ENCODE results near the gene APOO. TPM values are rescaled to one million over a fixed set of nuclear protein-coding genes. Genes with fewer than 3 reads are reported as not detected.
A peak's percentile ranks its signal among the peaks of the same experiment; 100 is the strongest.
"Not testable (repeated sequence)": the region's sequence is repeated elsewhere in the genome, so short reads cannot be mapped to it uniquely, and the experiment has no call there.

Gene APOO
- total RNA-seq, 2 donors from 2014 or later, result 16.6 to 24.4 TPM

DNA sequence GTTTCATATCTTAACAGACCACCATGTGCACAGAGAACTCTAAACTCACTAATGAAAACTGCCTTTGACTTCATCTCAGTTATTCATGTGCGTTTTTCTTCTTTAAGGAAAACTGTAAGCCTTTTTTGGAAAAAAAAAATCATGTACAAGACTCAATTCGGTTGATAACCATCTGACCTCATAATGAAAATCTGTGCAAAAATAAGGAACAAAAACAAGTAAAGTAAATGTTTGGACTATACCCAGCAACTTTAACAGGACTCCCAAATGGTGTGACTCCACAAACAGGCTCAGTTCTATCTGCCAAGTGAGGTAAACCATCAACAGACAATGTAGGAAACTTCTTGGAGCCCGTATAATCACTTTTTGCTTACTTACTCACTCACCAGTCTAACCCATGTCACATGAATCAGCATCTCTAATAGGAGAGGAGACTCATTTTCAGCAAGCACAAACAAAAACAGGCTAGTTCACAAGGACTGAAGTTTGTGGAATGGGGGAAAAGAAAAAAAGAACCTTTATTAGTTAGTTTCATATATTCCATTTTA is 9.3 kb downstream of the APOO start:
- no peak overlapping the region for H3K27ac Mint-ChIP-seq
- H3K36me3 Mint-ChIP-seq (ENCODE audit: insufficient read depth in 2 of 2), result no peaks in the 10 kb centered on the region
- H3K4me3 Mint-ChIP-seq, result no peak overlapping the region
- H3K9me3 Mint-ChIP-seq, result no peaks in the 10 kb centered on the region
- no peak for DNase-seq
- no peak for ATAC-seq (replicated peaks in 1 of 2)
- peaks cover 6% of the 10 kb centered on the region for H3K4me1 Mint-ChIP-seq (ENCODE audit: low read depth)
- peaks cover 14% of the 10 kb centered on the region for H3K27me3 Mint-ChIP-seq (ENCODE audit: low read depth)

DNA sequence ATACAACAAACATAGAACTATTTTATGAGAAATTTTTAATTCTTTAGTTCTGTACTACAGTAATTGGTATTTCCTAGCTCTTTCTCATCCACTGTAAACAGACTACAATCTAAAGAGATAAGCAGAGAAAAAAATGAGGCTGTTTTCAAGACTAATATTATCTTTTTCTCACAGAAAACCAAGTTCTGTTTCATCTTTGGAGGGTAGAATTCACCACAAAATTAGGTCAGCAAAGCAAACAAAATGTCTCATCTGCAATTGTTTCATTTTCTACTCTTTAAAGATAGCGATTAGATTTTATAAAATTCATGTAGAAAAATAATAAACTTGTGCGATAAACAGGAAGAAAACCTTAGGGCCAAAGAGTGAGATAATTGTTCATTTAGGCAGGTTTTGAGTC is 10.8 kb downstream of the APOO start:
- H3K4me3 Mint-ChIP-seq, result no peak overlapping the region
- H3K36me3 Mint-ChIP-seq (ENCODE audit: insufficient read depth in 2 of 2), result no peaks in the 10 kb centered on the region
- H3K27ac Mint-ChIP-seq, result no peak overlapping the region
- H3K4me1 Mint-ChIP-seq (ENCODE audit: low read depth), result peaks cover 6% of the 10 kb centered on the region
- H3K9me3 Mint-ChIP-seq, result no peaks in the 10 kb centered on the region
- DNase-seq (no peak), ATAC-seq (replicated peaks in 1 of 2) (no peak)
- peaks cover 14% of the 10 kb centered on the region for H3K27me3 Mint-ChIP-seq (ENCODE audit: low read depth)

DNA sequence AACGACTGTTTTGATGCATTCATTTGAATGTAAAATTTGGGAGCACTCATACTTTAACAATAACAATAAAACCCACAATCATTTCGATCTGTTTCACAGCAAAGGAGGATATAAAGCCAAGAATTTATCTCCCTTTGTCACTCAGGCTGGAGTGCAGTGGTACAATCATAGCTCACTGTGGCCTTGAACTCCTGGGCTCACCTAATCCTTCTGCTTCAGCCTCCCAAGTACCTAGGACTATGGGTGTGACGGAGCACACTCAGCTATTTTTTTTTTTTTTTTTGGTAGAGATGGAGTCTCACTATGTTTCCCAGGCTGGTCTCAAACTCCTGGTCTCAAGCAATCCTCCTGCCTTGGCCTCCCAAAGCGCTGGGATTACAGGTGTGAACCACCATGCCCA is 11.2 kb downstream of the APOO start:
- H3K36me3 Mint-ChIP-seq (ENCODE audit: insufficient read depth in 2 of 2); H3K27ac Mint-ChIP-seq; H3K9me3 Mint-ChIP-seq; ATAC-seq (replicated peaks in 1 of 2); H3K4me3 Mint-ChIP-seq; DNase-seq; H3K4me1 Mint-ChIP-seq (ENCODE audit: low read depth): not testable (repeated sequence)
- peaks cover 14% of the 10 kb centered on the region for H3K27me3 Mint-ChIP-seq (ENCODE audit: low read depth)

DNA sequence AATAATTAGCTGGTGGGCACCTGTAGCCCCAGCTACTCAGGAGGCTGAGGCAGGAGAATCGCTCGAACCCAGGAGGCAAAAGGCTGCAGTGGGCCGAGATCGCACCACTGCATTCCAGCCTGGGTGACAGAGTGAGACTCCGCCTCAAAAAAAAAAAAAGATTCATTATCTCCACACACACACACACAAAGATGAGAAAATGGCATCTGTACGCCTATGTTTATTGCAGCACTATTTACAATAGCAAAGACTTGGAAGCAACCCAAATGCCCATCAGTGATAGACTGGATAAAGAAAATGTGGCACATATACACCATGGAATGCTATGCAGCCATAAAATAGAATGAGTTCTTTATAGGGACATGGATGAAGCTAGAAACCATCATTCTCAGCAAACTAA is 12.7 kb downstream of the APOO start:
- ATAC-seq (replicated peaks in 1 of 2); H3K36me3 Mint-ChIP-seq (ENCODE audit: insufficient read depth in 2 of 2); H3K4me3 Mint-ChIP-seq; DNase-seq; H3K4me1 Mint-ChIP-seq (ENCODE audit: low read depth); H3K27ac Mint-ChIP-seq; H3K9me3 Mint-ChIP-seq: not testable (repeated sequence)
- peaks cover 21% of the 10 kb centered on the region for H3K27me3 Mint-ChIP-seq (ENCODE audit: low read depth)

DNA sequence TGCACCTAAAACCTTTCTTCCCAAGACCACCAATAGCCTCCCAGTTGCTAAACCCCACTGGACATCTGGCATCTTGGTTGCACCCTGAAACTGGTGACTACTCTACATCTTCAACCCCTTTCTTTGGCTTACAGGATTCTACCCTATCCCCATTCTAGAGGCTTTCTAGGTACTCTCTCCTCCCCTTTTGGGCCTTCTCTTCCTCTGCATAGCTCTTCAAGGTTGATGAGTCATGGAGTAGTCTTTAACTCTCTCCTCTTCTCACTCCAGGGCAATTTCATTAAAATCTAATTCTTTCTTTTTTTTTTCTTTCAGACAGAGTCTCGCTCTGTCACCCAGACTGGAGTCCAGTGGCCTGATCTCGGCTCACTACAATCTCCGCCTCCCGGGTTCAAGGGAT is 16.8 kb downstream of the APOO start:
- no peak for DNase-seq
- peaks cover 0 to 1% of the 10 kb centered on the region in 2 donors for H3K36me3 Mint-ChIP-seq (ENCODE audit: insufficient read depth in 2 of 2)
- ATAC-seq (replicated peaks in 1 of 2), result no peak
- H3K4me3 Mint-ChIP-seq, result no peak overlapping the region
- H3K4me1 Mint-ChIP-seq (ENCODE audit: low read depth), result peaks cover 8% of the 10 kb centered on the region
- peaks cover 13% of the 10 kb centered on the region for H3K27me3 Mint-ChIP-seq (ENCODE audit: low read depth)
- H3K9me3 Mint-ChIP-seq, result no peaks in the 10 kb centered on the region
- no peak overlapping the region for H3K27ac Mint-ChIP-seq

DNA sequence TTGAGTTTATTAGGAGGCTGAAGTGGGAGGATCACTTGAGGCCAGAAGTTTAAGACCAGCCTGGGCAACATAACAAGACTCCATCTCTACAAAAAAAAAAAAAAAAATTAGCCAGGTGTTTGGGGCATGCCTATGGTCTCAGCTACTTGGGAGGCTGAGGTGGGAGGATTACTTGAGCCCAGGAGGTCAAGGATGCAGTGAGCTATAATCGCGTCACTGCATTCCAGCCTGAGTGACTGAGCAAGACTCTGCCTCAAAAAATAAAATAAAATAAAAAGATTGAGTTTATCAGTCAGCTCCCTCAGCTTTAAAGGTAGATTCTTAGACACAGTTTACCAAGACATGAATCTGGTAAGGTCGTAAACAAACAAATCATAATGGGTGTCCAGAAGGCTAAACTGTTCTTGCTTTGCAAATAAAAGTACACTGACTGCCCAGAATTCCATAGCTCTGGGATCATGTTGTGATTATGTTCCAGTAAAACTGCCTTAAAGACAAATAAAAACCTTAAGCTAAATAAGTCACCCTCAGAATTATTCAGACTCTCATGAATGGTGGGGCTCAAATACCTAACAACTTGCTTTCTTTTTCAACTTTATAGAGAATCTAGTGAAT is 18.7 kb downstream of the APOO start:
- H3K27ac Mint-ChIP-seq, result no peak overlapping the region
- H3K9me3 Mint-ChIP-seq, result no peaks in the 10 kb centered on the region
- peaks cover 0 to 1% of the 10 kb centered on the region in 2 donors for H3K36me3 Mint-ChIP-seq (ENCODE audit: insufficient read depth in 2 of 2)
- peaks cover 17% of the 10 kb centered on the region for H3K4me1 Mint-ChIP-seq (ENCODE audit: low read depth)
- no peak for ATAC-seq (replicated peaks in 1 of 2)
- no peak for DNase-seq
- peaks cover 13% of the 10 kb centered on the region for H3K27me3 Mint-ChIP-seq (ENCODE audit: low read depth)
- no peak overlapping the region for H3K4me3 Mint-ChIP-seq

DNA sequence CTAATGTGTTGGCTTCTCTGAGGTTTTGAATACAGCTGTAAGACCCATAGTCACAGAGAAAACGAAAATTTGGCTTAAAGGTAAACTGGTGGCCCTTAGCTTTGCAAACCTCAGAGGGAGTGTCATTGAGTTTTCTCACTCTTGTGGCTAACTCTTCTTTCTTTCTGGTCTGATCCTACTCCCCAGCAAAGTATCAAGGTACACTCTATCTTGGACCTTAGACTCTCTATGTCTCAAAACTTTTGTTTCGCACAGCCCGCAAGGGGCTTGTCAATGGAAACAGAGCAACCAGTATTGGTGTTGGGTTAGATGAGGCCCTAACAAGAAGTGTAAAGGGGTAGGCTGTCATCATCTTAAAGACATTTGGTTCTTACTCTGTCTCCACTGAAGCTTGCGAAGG is 19.8 kb downstream of the APOO start:
- H3K36me3 Mint-ChIP-seq (ENCODE audit: insufficient read depth in 2 of 2), result peaks cover 0 to 1% of the 10 kb centered on the region in 2 donors
- H3K4me3 Mint-ChIP-seq, result no peak overlapping the region
- peaks cover 23% of the 10 kb centered on the region for H3K4me1 Mint-ChIP-seq (ENCODE audit: low read depth)
- H3K27me3 Mint-ChIP-seq (ENCODE audit: low read depth), result peaks cover 17% of the 10 kb centered on the region
- no peak for DNase-seq
- H3K9me3 Mint-ChIP-seq, result no peaks in the 10 kb centered on the region
- no peak for ATAC-seq (replicated peaks in 1 of 2)
- H3K27ac Mint-ChIP-seq, result no peak overlapping the region

DNA sequence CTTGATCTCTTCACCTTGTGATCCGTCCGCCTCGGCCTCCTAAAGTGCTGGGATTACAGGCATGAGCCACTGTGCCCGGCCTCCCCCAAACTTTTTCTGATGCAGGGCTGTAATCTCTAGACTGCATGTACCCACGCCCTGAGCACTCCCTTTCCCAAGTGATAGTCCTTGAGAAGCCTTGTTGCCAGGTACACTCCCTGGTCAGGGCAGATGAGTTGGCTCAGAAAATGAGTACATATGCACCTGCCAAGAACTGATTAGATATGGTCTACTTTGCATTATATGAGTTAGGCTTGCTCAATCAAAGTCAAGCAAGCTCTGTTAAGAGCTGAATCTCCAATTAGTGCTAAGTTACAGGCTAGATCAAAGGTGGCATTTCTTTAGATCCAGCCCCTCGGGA is 20.3 kb downstream of the APOO start:
- Mint-ChIP-seq H3K27me3 (ENCODE audit: low read depth) (peaks cover 17% of the 10 kb centered on the region), H3K9me3 (no peaks in the 10 kb centered on the region), H3K4me3 (no peak overlapping the region), H3K27ac (no peak overlapping the region), H3K36me3 (ENCODE audit: insufficient read depth in 2 of 2) (peaks cover 0 to 1% of the 10 kb centered on the region in 2 donors), H3K4me1 (ENCODE audit: low read depth) (peaks cover 23% of the 10 kb centered on the region)
- no peak for DNase-seq
- no peak for ATAC-seq (replicated peaks in 1 of 2)

DNA sequence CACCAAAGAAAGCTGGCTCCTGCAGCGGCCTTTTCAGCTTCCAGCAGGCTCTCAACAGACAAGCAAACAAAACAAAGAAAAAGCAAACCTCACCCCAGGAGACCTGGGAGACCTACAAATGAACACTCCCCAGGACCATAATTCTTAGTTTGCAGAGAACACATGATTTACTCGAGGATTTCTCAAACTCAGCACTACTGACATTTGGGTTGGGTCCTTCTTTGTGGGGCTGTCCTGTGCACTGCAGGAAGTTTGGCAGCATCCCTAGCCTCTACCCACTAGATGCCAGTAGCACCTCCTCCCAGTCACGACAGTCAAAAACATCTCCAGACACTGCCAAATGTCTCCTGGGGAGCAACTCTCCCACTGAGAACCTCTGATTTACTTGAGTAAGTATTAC is 21.9 kb downstream of the APOO start:
- ATAC-seq (replicated peaks in 1 of 2) (no peak), DNase-seq (no peak)
- H3K4me3 Mint-ChIP-seq, result no peak overlapping the region
- H3K36me3 Mint-ChIP-seq (ENCODE audit: insufficient read depth in 2 of 2), result peaks cover 0 to 1% of the 10 kb centered on the region in 2 donors
- H3K4me1 Mint-ChIP-seq (ENCODE audit: low read depth), result peaks cover 16% of the 10 kb centered on the region
- no peaks in the 10 kb centered on the region for H3K9me3 Mint-ChIP-seq
- H3K27ac Mint-ChIP-seq, result no peak overlapping the region
- peaks cover 11% of the 10 kb centered on the region for H3K27me3 Mint-ChIP-seq (ENCODE audit: low read depth)

DNA sequence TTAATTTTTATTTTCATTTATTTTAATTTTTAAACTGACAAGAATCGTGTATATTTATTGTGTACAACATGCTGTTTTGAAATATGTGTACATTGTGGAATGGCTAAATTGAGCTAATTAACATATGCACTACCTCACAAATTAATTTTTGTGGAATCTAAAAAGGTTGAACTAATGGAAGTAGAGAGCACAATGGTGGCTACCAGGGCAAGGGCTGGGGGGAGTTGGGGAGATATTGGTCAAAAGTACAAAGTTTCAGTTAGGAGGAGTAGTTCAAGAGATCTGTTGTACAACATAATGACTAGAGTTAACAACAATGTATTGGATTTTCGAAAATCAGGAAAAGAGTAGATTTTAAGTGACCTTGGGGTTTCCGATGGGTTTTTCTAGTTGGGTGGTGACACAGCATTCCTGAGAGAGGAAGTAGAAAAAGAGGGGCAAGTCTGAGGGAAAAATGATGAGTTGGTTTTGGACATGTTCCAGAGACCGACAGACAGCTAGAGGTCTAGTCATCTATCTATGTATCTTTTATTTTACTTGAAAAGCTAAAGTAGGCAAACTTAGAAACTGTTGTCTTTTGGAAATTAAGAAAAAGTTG is 23.2 kb downstream of the APOO start:
- Mint-ChIP-seq H3K27me3 (ENCODE audit: low read depth) (peaks cover 10% of the 10 kb centered on the region), H3K9me3 (no peaks in the 10 kb centered on the region), H3K36me3 (ENCODE audit: insufficient read depth in 2 of 2) (no peaks in the 10 kb centered on the region), H3K27ac (no peak overlapping the region), H3K4me1 (ENCODE audit: low read depth) (peaks cover 15% of the 10 kb centered on the region), H3K4me3 (no peak overlapping the region)
- DNase-seq (no peak), ATAC-seq (replicated peaks in 1 of 2) (no peak)

DNA sequence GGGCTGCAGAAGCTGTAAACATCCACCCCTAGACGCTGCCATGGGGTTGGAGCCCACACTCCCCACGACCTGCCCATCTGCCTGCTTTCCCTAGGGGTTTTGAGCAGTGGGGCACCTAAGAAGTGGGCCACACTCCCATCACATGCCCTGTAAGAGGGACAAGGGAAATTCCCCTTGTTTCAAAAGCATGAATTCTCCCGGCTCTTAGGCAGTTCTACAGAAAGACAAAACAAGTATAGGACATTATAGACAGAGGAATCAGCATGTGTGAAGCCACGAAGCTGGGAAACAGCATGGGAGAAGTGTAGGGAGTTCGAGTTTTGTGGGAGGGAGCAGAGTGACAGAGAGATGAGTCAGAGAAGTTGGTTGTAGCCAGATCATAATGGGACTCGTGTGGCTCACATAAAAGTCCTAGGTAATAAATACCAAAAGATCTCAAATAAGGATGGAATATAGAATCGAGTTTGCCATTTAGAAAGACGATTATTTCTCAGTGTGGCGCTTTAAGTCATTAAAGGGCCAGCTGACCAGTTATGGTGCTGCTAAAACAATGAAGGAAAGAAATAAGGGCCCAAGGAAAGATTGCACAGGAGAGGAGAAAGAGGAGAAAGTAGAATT is 23.9 kb downstream of the APOO start:
- Mint-ChIP-seq H3K4me3 (peak overlapping the region in 1 of 2 donors; percentile 81), H3K36me3 (ENCODE audit: insufficient read depth in 2 of 2) (no peaks in the 10 kb centered on the region), H3K27ac (peak overlapping the region; percentile 52), H3K27me3 (ENCODE audit: low read depth) (peaks cover 10% of the 10 kb centered on the region), H3K9me3 (no peaks in the 10 kb centered on the region), H3K4me1 (ENCODE audit: low read depth) (peaks cover 15% of the 10 kb centered on the region)
- no peak for DNase-seq
- peak; percentile 75 to 78 for ATAC-seq (replicated peaks in 1 of 2)

DNA sequence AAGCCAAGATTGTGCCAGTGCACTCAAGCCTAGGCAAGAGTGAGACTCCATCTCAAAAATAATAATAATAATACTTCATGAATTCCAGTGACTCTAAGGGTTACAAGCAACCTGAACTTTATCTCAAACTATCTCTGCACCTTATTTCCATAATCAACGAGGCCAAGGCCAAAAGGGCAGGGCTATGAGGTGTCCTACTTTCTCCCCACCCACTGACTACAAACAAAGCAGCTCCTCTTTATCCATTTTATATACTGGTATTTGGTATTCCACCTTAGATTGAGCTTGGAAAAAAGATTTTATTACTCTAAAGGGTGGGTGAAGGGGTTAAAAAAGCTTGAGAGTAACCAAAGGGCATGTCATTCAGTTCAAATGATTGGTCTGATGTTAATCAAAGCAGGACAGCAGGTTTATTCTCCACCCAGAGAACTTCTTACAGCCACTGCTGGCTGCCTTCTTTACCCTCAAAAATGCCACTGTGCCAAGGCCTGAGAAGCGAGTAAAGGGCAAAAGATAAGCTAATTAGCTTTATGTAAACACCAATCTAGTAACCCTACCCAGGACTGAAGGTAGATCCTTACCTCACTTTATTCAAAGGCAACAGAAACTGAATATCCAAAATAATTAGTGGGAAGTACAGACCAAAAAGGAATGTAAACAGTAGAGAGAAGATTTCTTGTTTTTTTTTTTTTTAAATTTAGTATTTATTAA is 28.2 kb downstream of the APOO start:
- Mint-ChIP-seq H3K9me3 (no peaks in the 10 kb centered on the region), H3K36me3 (ENCODE audit: insufficient read depth in 2 of 2) (no peaks in the 10 kb centered on the region), H3K27me3 (ENCODE audit: low read depth) (peaks cover 6% of the 10 kb centered on the region), H3K4me3 (no peak overlapping the region), H3K4me1 (ENCODE audit: low read depth) (peaks cover 11% of the 10 kb centered on the region), H3K27ac (no peak overlapping the region)
- ATAC-seq (replicated peaks in 1 of 2), result no peak
- no peak for DNase-seq

DNA sequence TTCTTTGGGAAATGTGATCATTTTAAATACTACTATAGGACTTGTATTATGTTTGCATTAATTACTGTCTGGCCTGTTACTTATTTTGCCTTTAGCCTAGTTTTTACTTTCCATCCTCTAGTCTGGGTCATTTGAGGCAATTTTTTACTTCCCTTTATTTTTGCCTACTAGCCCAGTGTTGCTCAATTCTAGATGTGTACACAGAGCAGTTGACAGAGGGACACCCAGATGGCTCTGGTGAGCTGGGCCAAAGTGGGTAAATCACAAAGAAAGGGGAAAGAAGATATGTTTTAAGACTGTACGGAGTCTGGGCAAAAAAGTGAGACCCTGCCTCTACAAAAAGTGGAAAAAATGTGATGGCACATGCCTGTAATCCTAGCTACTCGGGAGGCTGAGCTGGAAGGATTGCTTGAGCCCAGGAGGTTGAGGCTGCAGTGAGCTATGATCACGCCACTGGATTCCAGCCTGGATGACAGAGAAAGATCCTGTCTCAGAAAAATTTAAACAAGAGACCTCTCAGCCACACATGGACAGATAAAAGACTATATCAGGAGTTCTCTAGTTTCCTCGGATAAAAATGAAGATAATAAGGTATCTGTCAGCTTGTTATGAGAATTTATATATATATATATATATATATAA is 35.7 kb downstream of the APOO start:
- no peaks in the 10 kb centered on the region for H3K9me3 Mint-ChIP-seq
- no peak overlapping the region for H3K27ac Mint-ChIP-seq

More for the DNA sequence above, 35.7 kb downstream of the APOO start:
- Mint-ChIP-seq H3K4me3 (no peak overlapping the region), H3K36me3 (ENCODE audit: insufficient read depth in 2 of 2) (peaks cover 0 to 2% of the 10 kb centered on the region in 2 donors), H3K4me1 (ENCODE audit: low read depth) (no peaks in the 10 kb centered on the region), H3K27me3 (ENCODE audit: low read depth) (peaks cover 6% of the 10 kb centered on the region)
- DNase-seq, result no peak
- ATAC-seq (replicated peaks in 1 of 2), result no peak
